ENCODE data around the gene ACOT7.
"Not testable (repeated sequence)": the region's sequence is repeated elsewhere in the genome, so short reads cannot be mapped to it uniquely, and the experiment has no call there.

The ACOT7 gene

GRCh38 chr1:6431645-6432579, 38.3 kb upstream of the ACOT7 start:
- H3K36me3 ChIP-seq (ENCODE audit: control insufficient read depth in 1 of 2, insufficient read depth in 2 of 2, low read length in 2 of 2); H3K27ac ChIP-seq (ENCODE audit: low read depth, low read length); H3K27me3 ChIP-seq (ENCODE audit: control insufficient read depth in 1 of 2, insufficient read depth in 2 of 2, low read length in 2 of 2); H3K4me3 ChIP-seq (ENCODE audit: low read depth in 1 of 2, low read length in 2 of 2); H3K9me3 ChIP-seq (ENCODE audit: control insufficient read depth in 1 of 2, low read length in 2 of 2); H3K9ac ChIP-seq (ENCODE audit: low read depth in 1 of 2, low read length in 2 of 2): not testable (repeated sequence)
- H3K4me1 ChIP-seq (ENCODE audit: control insufficient read depth in 1 of 2, insufficient read depth in 2 of 2, low read length in 2 of 2), result peaks cover 0 to 13% of the 10 kb centered on the region in 2 donors

- peaks cover 11 to 22% of the 10 kb centered on the region in 2 donors for H3K27me3 ChIP-seq (ENCODE audit: control insufficient read depth in 1 of 2, insufficient read depth in 2 of 2, low read length in 2 of 2)
- H3K27ac ChIP-seq (ENCODE audit: low read depth, low read length), result not testable (repeated sequence)
These were observed 36.3 kb upstream of the ACOT7 start for GRCh38 chr1:6429660-6430411.

GRCh38 chr1:6428453-6428852, 34.9 kb upstream of the ACOT7 start:
- H3K4me1 ChIP-seq (ENCODE audit: control insufficient read depth in 1 of 2, insufficient read depth in 2 of 2, low read length in 2 of 2), result peaks cover 11 to 28% of the 10 kb centered on the region in 2 donors
- not testable (repeated sequence) for H3K36me3 ChIP-seq (ENCODE audit: control insufficient read depth in 1 of 2, insufficient read depth in 2 of 2, low read length in 2 of 2); H3K9me3 ChIP-seq (ENCODE audit: control insufficient read depth in 1 of 2, low read length in 2 of 2); H3K9ac ChIP-seq (ENCODE audit: low read depth in 1 of 2, low read length in 2 of 2); H3K27ac ChIP-seq (ENCODE audit: low read depth, low read length); H3K4me3 ChIP-seq (ENCODE audit: low read depth in 1 of 2, low read length in 2 of 2)
- H3K27me3 ChIP-seq (ENCODE audit: control insufficient read depth in 1 of 2, insufficient read depth in 2 of 2, low read length in 2 of 2), result peaks cover 23 to 34% of the 10 kb centered on the region in 2 donors

More at GRCh38 chr1:6429660-6430411, 36.3 kb upstream of the ACOT7 start:
- H3K9ac ChIP-seq (ENCODE audit: low read depth in 1 of 2, low read length in 2 of 2); H3K4me3 ChIP-seq (ENCODE audit: low read depth in 1 of 2, low read length in 2 of 2); H3K36me3 ChIP-seq (ENCODE audit: control insufficient read depth in 1 of 2, insufficient read depth in 2 of 2, low read length in 2 of 2); H3K9me3 ChIP-seq (ENCODE audit: control insufficient read depth in 1 of 2, low read length in 2 of 2): not testable (repeated sequence)
- peaks cover 5 to 18% of the 10 kb centered on the region in 2 donors for H3K4me1 ChIP-seq (ENCODE audit: control insufficient read depth in 1 of 2, insufficient read depth in 2 of 2, low read length in 2 of 2)

- H3K27me3 ChIP-seq (ENCODE audit: control insufficient read depth in 1 of 2, insufficient read depth in 2 of 2, low read length in 2 of 2), result peaks cover 30 to 38% of the 10 kb centered on the region in 2 donors
- no peaks in the 10 kb centered on the region for H3K36me3 ChIP-seq (ENCODE audit: control insufficient read depth in 1 of 2, insufficient read depth in 2 of 2, low read length in 2 of 2)
- no peak overlapping the region for H3K9ac ChIP-seq (ENCODE audit: low read depth in 1 of 2, low read length in 2 of 2)
- H3K9me3 ChIP-seq (ENCODE audit: control insufficient read depth in 1 of 2, low read length in 2 of 2), result no peaks in the 10 kb centered on the region
- H3K4me3 ChIP-seq (ENCODE audit: low read depth in 1 of 2, low read length in 2 of 2), result no peak overlapping the region
- H3K27ac ChIP-seq (ENCODE audit: low read depth, low read length), result no peak overlapping the region
- peaks cover 11 to 33% of the 10 kb centered on the region in 2 donors for H3K4me1 ChIP-seq (ENCODE audit: control insufficient read depth in 1 of 2, insufficient read depth in 2 of 2, low read length in 2 of 2)
These were observed 34.1 kb upstream of the ACOT7 start for GRCh38 chr1:6427441-6428390.

GRCh38 chr1:6426972-6427350, 33.4 kb upstream of the ACOT7 start:
- H3K9me3 ChIP-seq (ENCODE audit: control insufficient read depth in 1 of 2, low read length in 2 of 2), result no peaks in the 10 kb centered on the region
- H3K27me3 ChIP-seq (ENCODE audit: control insufficient read depth in 1 of 2, insufficient read depth in 2 of 2, low read length in 2 of 2), result peaks cover 32 to 38% of the 10 kb centered on the region in 2 donors
- H3K9ac ChIP-seq (ENCODE audit: low read depth in 1 of 2, low read length in 2 of 2), result no peak overlapping the region
- H3K4me1 ChIP-seq (ENCODE audit: control insufficient read depth in 1 of 2, insufficient read depth in 2 of 2, low read length in 2 of 2), result peaks cover 11 to 33% of the 10 kb centered on the region in 2 donors
- no peak overlapping the region for H3K27ac ChIP-seq (ENCODE audit: low read depth, low read length)
- no peaks in the 10 kb centered on the region for H3K36me3 ChIP-seq (ENCODE audit: control insufficient read depth in 1 of 2, insufficient read depth in 2 of 2, low read length in 2 of 2)
- H3K4me3 ChIP-seq (ENCODE audit: low read depth in 1 of 2, low read length in 2 of 2), result no peak overlapping the region

GRCh38 chr1:6426277-6426971, 32.9 kb upstream of the ACOT7 start:
- H3K4me1 ChIP-seq (ENCODE audit: control insufficient read depth in 1 of 2, insufficient read depth in 2 of 2, low read length in 2 of 2), result peaks cover 11 to 33% of the 10 kb centered on the region in 2 donors
- H3K36me3 ChIP-seq (ENCODE audit: control insufficient read depth in 1 of 2, insufficient read depth in 2 of 2, low read length in 2 of 2), result no peaks in the 10 kb centered on the region
- peaks cover 37 to 43% of the 10 kb centered on the region in 2 donors for H3K27me3 ChIP-seq (ENCODE audit: control insufficient read depth in 1 of 2, insufficient read depth in 2 of 2, low read length in 2 of 2)
- no peak overlapping the region for H3K27ac ChIP-seq (ENCODE audit: low read depth, low read length)
- H3K4me3 ChIP-seq (ENCODE audit: low read depth in 1 of 2, low read length in 2 of 2), result no peak overlapping the region
- H3K9me3 ChIP-seq (ENCODE audit: control insufficient read depth in 1 of 2, low read length in 2 of 2), result no peaks in the 10 kb centered on the region
- H3K9ac ChIP-seq (ENCODE audit: low read depth in 1 of 2, low read length in 2 of 2), result no peak overlapping the region

- H3K27me3 ChIP-seq (ENCODE audit: control insufficient read depth in 1 of 2, insufficient read depth in 2 of 2, low read length in 2 of 2), result peaks cover 45 to 51% of the 10 kb centered on the region in 2 donors
- H3K4me1 ChIP-seq (ENCODE audit: control insufficient read depth in 1 of 2, insufficient read depth in 2 of 2, low read length in 2 of 2), result peaks cover 11 to 38% of the 10 kb centered on the region in 2 donors
- H3K36me3 ChIP-seq (ENCODE audit: control insufficient read depth in 1 of 2, insufficient read depth in 2 of 2, low read length in 2 of 2), result no peaks in the 10 kb centered on the region
- no peak overlapping the region for H3K27ac ChIP-seq (ENCODE audit: low read depth, low read length)
- no peak overlapping the region for H3K9ac ChIP-seq (ENCODE audit: low read depth in 1 of 2, low read length in 2 of 2)
- H3K4me3 ChIP-seq (ENCODE audit: low read depth in 1 of 2, low read length in 2 of 2), result no peak overlapping the region
- H3K9me3 ChIP-seq (ENCODE audit: control insufficient read depth in 1 of 2, low read length in 2 of 2), result no peaks in the 10 kb centered on the region
These were observed 32.1 kb upstream of the ACOT7 start for GRCh38 chr1:6425658-6426057.

GRCh38 chr1:6424619-6425593, 31.3 kb upstream of the ACOT7 start, which contains the start of gene ESPN:
TSS of gene ESPN (plus strand) at chr1:6424776. CDS start at chr1:6424956, 180 bp downstream.
- Histone ChIP-seq H3K27me3 (ENCODE audit: control insufficient read depth in 1 of 2, insufficient read depth in 2 of 2, low read length in 2 of 2) (peaks cover 52 to 58% of the 10 kb centered on the region in 2 donors), H3K9me3 (ENCODE audit: control insufficient read depth in 1 of 2, low read length in 2 of 2) (no peaks in the 10 kb centered on the region), H3K4me1 (ENCODE audit: control insufficient read depth in 1 of 2, insufficient read depth in 2 of 2, low read length in 2 of 2) (peaks cover 18 to 45% of the 10 kb centered on the region in 2 donors), H3K27ac (ENCODE audit: low read depth, low read length) (no peak within 1 kb of the TSS), H3K36me3 (ENCODE audit: control insufficient read depth in 1 of 2, insufficient read depth in 2 of 2, low read length in 2 of 2) (no peaks in the 10 kb centered on the region), H3K9ac (ENCODE audit: low read depth in 1 of 2, low read length in 2 of 2) (no peak within 1 kb of the TSS), H3K4me3 (ENCODE audit: low read depth in 1 of 2, low read length in 2 of 2) (peak within 1 kb of the TSS in 1 of 2 donors; percentile 28)

Measured in duodenal mucosa (tissue), 2 donors.